Activated T-cell treated with anti-CD3 and anti-CD28 coated beads, Interleukin-2, amount 50 U/mL, for 4 hours (primary cell): ENCODE measurements around the gene RASGRF2. TPM values are rescaled to one million over a fixed set of nuclear protein-coding genes. Genes with fewer than 3 reads are reported as not detected.
A peak's percentile ranks its signal among the peaks of the same experiment; 100 is the strongest.

ENCODE experiments used
- ATAC-seq, 2 donors: fragments of 200-7000 bp; cut with Tn5 transposase; one replicate each; pipeline ENCODE4 v1.10.0; 2021
- DNase-seq: peaks from one replicate; pipeline ENCODE4 v3.0.0-alpha.2; 2020
- H3K27me3 Mint-ChIP-seq: one replicate; pipeline ENCODE4 v1.8.0; 2021; ENCODE audit warnings: low read depth, mixed read lengths
- H3K36me3 Mint-ChIP-seq: one replicate; pipeline ENCODE4 v1.8.0; 2022; ENCODE audit warnings: mixed read lengths; ENCODE audit not compliant: insufficient read depth
- H3K4me1 Mint-ChIP-seq: one replicate; pipeline ENCODE4 v1.8.0; 2021; ENCODE audit warnings: low read depth, mixed read lengths
- H3K4me3 Mint-ChIP-seq: one replicate; pipeline ENCODE4 v1.8.0; 2021; ENCODE audit warnings: mild to moderate bottlenecking, moderate library complexity, mixed read lengths
- H3K9me3 Mint-ChIP-seq: one replicate; pipeline ENCODE4 v1.8.0; 2021; ENCODE audit warnings: mixed read lengths
- total RNA-seq, 3 donors: library from RNA; stranded (reverse); gene quantifications; one replicate each; pipeline ENCODE4 v1.2.1, GENCODE V29; 2021

RASGRF2 gene
- total RNA-seq, 3 donors from 2014 or later: 5.6 to 8.6 (median 7.5) TPM

DNA sequence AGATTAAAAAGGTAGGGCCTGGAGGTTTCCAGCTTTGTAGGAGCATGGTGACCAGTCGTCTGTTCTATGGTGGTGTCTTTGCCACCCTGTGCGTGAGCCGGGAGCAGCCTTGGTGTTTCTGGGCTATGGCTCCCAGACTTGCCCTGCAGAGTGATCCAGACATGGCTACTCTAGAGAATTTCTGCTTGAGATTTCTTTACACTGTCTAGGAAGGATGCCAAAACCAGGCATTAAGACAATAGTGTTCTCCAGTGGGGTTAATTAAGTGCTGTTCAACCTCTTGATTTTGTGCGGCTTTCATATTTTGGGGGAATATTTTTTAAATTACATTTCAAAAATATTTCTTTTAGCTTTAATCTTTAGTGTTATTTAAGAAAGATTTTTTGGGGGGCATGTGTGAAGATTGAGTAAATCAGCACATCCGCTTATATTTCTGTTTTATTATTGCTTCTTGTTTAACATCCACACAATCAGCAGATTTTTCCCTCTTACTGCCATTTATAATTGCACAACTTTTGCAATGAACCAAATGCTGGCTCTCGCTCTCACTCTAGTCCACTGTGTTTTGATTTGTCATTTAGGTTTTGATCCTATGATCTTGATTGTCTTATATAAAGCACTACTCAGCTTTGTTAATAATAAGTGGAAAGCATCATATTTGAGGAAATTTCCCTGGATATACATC is 110.5 kb downstream of the RASGRF2 start:
- peaks cover 28% of the 10 kb centered on the region for H3K36me3 Mint-ChIP-seq
- DNase-seq: no peak
- no peaks in the 10 kb centered on the region for H3K9me3 Mint-ChIP-seq
- no peak for ATAC-seq
- no peak overlapping the region for H3K4me3 Mint-ChIP-seq
- no peaks in the 10 kb centered on the region for H3K4me1 Mint-ChIP-seq
- H3K27me3 Mint-ChIP-seq: no peaks in the 10 kb centered on the region

DNA sequence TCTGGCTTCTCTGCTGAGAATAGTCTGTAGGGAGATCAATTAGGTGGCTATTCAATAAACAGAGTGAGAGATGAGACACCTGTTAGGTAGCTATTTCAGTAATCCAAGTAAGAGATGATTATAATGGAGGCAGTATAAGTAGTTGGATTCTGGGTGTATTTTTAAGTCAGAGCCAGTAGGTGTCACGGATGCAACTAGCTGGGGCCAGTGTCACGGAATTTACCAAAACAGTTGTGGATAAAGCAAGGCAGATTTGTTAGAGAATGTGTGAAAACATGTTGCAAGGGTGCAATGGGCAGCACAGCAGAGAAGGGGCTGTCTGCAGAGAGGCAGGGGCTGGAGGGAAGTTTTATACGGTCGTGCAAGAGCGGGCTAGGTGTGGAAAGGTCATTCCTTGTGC is 114.9 kb downstream of the RASGRF2 start:
- DNase-seq (no peak), ATAC-seq (no peak)
- Mint-ChIP-seq H3K4me1 (no peaks in the 10 kb centered on the region), H3K9me3 (peaks cover 6% of the 10 kb centered on the region), H3K36me3 (peaks cover 31% of the 10 kb centered on the region), H3K27me3 (no peaks in the 10 kb centered on the region), H3K4me3 (no peak overlapping the region)

DNA sequence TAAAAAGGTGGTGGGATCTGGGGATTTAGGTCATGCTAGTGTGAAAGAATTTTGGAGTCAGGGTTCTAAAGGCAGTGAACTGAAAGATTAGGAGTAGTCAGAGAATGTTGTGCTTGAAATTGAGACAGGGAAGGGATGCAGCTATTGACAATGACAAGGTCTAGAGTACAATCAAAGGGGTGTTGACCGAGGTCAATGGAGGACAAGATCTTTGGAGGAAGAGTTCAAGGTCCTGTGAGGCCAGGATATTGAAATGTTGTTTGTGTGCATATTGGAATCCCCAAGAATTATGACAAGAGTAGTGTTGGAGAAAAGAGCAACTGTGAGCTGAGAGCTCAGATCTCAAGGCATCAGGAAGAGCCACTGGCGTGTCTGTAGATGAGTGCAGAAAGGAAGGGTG is 116.9 kb downstream of the RASGRF2 start:
- H3K9me3 Mint-ChIP-seq: peaks cover 6% of the 10 kb centered on the region

DNA sequence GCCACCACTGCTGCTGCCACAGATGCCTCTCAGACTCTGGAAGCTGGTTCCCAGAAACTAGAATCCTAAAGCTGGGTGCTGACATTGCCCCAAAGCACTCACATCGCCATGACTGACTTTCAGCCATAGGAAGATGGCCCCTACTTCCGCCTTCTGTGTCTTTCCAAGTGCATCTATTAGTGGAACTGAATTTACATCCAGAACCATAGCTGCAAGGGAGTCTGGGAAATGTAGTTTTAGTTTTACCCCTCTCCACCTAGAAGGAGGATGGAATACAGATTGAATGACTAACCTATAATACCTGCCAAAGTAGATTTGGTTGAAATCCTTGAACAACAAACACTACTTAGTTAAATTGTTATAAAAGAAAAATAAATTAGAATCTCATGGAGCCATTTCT is 118.8 kb downstream of the RASGRF2 start:
- Mint-ChIP-seq H3K36me3 (peaks cover 39% of the 10 kb centered on the region), H3K27me3 (no peaks in the 10 kb centered on the region), H3K4me1 (no peaks in the 10 kb centered on the region), H3K4me3 (no peak overlapping the region), H3K9me3 (peaks cover 6% of the 10 kb centered on the region)
- DNase-seq (no peak), ATAC-seq (no peak)

More for the DNA sequence above, 116.9 kb downstream of the RASGRF2 start:
- H3K27me3 Mint-ChIP-seq: no peaks in the 10 kb centered on the region
- H3K4me3 Mint-ChIP-seq: no peak overlapping the region
- peaks cover 38% of the 10 kb centered on the region for H3K36me3 Mint-ChIP-seq
- DNase-seq (no peak), ATAC-seq (no peak)
- H3K4me1 Mint-ChIP-seq: no peaks in the 10 kb centered on the region

DNA sequence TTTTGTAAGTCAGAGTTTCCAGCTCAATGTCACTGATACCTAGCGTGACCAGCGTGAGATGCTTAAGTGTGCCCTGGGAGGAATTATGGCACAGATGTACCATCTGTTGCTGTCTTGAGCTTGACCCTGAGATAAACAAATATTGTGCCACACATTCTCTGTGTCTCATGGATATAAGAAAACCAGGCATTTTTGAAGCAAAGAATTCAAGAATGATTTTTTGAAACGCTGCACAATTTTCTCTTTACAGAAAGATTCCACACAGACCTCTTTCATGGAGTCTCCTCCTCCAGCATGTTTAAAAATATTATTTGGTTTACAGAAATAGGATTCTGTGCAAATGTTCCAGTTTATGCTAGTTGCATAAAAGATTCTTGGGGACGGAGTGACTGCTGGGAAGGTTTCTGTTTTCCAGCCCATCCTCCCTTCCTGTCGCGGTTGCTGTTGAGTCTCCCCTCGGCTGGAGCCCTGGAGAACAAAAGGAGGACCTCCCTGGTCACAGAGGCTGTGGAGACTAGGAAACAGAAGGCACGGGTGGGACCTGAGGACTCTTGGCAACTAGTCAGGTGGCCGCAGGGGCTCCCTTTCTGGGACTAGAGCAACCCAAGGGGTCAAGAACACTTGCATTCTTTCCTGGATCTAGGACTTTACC is 120.8 kb downstream of the RASGRF2 start:
- no peaks in the 10 kb centered on the region for H3K27me3 Mint-ChIP-seq
- no peaks in the 10 kb centered on the region for H3K4me1 Mint-ChIP-seq
- H3K36me3 Mint-ChIP-seq: peaks cover 45% of the 10 kb centered on the region
- DNase-seq (no peak), ATAC-seq (no peak)
- H3K4me3 Mint-ChIP-seq: no peak overlapping the region
- H3K9me3 Mint-ChIP-seq: peaks cover 6% of the 10 kb centered on the region

DNA sequence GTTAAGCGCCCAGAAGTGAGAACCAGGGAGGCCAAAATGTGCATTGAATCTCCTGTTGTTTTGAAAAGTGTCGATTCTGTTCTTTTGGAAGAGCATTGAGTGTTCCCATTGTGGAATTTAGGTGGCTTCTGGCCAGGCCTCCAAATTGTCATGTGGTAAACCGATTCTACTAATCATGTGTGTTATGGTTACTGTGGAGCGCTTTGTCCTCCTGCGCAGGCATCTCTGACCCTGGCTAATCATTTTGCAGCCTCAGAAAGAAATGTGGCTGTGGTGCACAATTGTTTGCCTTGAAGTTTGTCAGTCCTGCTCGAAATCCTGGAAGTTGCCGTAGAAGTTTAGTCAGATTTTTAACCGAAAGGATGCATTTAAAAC is 121.3 kb downstream of the RASGRF2 start:
- DNase-seq (no peak), ATAC-seq (no peak)
- H3K27me3 Mint-ChIP-seq: no peaks in the 10 kb centered on the region
- H3K4me1 Mint-ChIP-seq: no peaks in the 10 kb centered on the region
- H3K9me3 Mint-ChIP-seq: peaks cover 6% of the 10 kb centered on the region
- peaks cover 46% of the 10 kb centered on the region for H3K36me3 Mint-ChIP-seq
- H3K4me3 Mint-ChIP-seq: no peak overlapping the region

DNA sequence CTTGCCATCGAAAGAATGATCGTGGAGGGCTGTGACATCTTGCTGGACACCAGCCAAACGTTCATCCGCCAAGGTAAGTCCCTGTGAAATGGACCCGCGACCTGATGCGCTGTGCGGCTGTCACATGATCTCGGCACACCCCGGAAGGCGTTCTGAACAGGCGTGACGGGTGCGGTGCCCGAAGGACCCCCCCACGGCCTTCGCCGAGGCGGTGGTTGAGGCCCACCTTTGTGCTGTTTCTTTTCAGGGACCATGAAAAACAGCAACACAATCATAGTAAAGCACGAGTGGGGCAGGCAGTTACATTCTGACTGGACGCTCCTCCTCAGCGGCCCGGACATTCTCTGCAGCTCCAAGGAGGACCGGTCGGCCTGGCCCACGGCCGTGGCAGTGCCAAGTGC is 126.7 kb downstream of the RASGRF2 start:
- Mint-ChIP-seq H3K36me3 (peaks cover 39% of the 10 kb centered on the region), H3K4me3 (no peak overlapping the region), H3K4me1 (no peaks in the 10 kb centered on the region), H3K9me3 (no peaks in the 10 kb centered on the region), H3K27me3 (no peaks in the 10 kb centered on the region)
- ATAC-seq (no peak), DNase-seq (no peak)

DNA sequence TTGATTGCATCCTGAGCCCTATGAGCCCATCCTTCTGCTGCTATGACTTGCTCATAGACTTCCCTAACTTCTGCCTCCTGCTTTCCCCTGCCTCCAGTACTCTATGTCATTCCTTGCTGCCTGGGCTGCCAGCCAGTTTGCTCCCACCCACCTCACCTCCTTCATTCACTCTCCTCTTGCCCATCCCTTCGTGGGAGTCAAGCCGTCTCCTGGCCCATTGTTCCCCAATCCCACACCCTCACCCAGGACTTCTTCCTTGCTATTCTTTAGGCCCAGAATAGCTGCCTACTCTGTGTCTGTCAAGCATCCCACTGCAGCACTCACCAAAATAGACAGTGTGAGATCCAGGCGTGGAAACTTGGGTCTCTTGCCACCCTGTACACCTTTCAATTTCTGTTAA is 131.0 kb downstream of the RASGRF2 start:
- Mint-ChIP-seq H3K4me3 (no peak overlapping the region), H3K9me3 (no peaks in the 10 kb centered on the region), H3K27me3 (no peaks in the 10 kb centered on the region), H3K36me3 (peaks cover 28% of the 10 kb centered on the region), H3K4me1 (no peaks in the 10 kb centered on the region)
- no peak for ATAC-seq
- DNase-seq: no peak

DNA sequence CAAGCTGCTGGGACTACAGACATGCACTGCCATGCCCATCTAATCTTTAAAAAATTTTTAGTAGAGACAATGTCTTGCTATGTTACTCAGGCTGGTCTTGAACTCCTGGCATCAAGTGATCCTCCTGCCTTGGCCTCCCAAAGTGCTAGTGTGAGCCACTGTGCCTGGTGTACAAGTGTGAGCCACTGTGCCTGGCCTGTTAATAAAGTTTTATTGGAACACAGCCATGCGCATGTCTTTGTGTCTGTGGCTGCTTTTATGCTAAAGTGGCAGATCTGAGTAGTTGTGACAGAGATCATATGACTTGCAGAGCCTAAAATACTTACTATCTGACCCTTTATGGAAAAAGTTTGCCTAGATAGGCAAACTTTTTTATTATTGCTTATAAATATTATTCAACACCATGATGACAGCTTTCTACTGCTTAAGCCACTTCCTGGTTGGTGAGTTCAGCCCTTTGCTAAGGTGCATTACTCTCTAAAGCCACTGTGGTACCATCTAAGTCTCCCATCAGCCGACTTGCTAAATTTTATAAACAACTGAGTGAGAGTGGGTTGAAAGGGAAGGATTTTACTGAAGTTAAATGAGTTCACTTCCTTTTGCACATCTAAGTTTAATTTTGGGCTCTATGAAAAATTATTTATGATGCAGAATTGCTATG is 133.5 kb downstream of the RASGRF2 start:
- no peak for ATAC-seq
- Mint-ChIP-seq H3K4me3 (no peak overlapping the region), H3K36me3 (peaks cover 16% of the 10 kb centered on the region), H3K4me1 (no peaks in the 10 kb centered on the region), H3K9me3 (no peaks in the 10 kb centered on the region), H3K27me3 (no peaks in the 10 kb centered on the region)
- no peak for DNase-seq

DNA sequence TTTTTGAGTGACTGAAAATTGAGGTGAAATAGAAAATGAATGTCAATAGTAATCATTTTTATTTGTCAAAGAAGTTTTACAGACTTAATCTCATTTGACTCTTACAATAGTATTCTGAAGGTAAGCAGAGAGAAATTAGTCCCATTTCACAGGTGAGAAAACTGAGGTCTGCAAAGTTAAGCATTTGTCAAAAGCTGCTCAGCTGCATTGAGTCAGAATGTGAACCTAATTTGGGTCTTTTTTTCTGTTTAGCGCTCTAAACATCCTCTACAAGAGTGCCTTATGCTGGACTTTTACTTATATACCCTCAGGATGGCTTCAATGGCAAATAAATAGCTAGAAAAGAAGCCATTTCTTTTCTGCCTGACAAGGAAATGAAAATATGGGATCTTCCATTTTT is 135.7 kb downstream of the RASGRF2 start:
- Mint-ChIP-seq H3K27me3 (no peaks in the 10 kb centered on the region), H3K36me3 (peaks cover 26% of the 10 kb centered on the region), H3K4me3 (no peak overlapping the region), H3K9me3 (no peaks in the 10 kb centered on the region), H3K4me1 (no peaks in the 10 kb centered on the region)
- ATAC-seq (no peak), DNase-seq (no peak)

DNA sequence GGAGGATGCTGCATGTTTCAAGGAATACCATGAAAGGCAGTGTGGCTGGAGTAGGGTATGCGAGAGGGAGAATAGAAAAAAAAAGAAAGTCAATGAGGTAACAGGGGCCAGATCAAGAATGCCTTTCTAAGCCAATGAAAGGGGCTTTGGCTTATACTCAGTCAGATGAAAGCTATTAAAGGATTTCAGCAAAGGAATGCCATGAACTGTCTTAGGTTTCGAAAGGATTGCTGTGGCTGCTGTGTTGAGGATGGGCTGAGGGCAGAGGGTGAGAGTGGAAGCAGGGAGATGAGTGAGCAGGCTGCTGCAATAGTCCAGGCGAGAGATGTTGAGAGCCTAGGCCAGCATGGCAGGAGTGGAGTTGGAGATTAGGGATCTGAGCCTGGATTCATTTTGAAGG is 137.6 kb downstream of the RASGRF2 start:
- H3K4me3 Mint-ChIP-seq: no peak overlapping the region
- no peaks in the 10 kb centered on the region for H3K4me1 Mint-ChIP-seq
- peaks cover 22% of the 10 kb centered on the region for H3K36me3 Mint-ChIP-seq
- ATAC-seq: no peak
- H3K27me3 Mint-ChIP-seq: no peaks in the 10 kb centered on the region
- no peak for DNase-seq
- H3K9me3 Mint-ChIP-seq: no peaks in the 10 kb centered on the region

DNA sequence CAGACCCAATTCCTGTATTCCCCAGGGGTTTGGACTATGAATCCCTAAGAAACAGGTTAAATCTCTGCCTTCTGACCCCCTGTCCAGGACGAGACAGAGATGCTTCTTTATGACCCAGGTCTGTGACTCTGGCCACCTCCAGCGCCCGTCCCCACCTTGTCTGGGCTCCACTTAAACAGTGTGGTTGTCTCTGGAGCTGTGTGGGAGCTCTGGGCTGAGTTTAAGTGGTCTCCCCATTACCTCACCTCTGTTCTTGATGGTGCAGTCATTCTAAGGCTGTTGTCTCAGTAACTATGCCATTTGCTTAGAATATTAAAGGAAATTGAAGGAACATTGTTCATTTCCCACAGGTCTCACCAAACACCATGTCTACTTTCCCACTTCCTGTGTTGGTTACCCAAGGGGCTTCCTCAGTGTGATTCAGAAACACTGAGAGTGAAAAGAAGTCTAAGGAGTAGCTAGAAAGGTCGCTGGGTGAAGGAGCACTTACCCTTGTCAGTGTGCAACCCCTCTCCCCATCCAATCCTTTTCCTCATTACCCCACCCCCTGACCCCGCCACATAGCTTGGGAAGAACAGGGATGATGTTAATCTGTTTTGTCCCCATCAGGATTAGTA is 145.2 kb downstream of the RASGRF2 start:
- H3K36me3 Mint-ChIP-seq: peaks cover 5% of the 10 kb centered on the region
- no peaks in the 10 kb centered on the region for H3K9me3 Mint-ChIP-seq
- H3K27me3 Mint-ChIP-seq: no peaks in the 10 kb centered on the region
- H3K4me3 Mint-ChIP-seq: no peak overlapping the region
- no peak for DNase-seq
- peak; percentile 18 to 35 for ATAC-seq
- peaks cover 19% of the 10 kb centered on the region for H3K4me1 Mint-ChIP-seq

DNA sequence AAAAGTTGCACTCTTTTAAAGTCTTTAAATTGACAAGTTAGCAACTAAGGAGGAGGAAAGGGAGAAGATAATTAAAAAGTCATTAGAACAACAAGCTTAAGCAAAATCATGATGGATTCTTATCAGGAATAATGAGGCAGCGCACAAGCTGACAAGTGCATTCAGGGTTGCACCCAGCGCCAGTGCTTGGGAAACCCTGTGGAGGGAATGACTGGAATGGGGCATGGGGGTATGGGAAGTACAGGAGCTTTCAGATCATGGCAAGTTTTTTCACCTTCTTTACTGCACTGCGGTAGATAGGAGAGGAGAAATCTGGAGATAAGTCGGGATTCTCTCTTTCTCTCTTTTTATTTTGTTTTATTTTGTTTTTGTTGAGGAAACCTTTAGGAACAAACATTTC is 155.1 kb downstream of the RASGRF2 start:
- no peaks in the 10 kb centered on the region for H3K9me3 Mint-ChIP-seq

DNA sequence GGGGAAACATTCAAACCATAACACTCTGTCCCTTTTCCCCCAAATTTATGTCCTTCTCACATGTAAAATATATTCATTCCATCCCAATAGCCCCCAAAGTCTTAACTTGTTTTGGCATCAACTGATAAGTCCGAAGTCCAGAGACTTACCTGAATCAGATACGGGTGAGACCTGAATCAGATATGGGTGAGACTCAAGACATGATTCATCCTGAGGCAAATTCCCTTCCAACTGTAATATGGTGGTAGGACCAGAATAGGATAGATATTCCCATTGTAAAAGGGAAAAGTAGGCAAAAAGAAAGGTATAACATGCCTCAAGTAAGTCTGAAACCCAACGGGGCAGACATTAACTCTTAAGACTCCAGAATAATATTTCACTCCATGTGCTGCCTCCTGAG is 157.4 kb downstream of the RASGRF2 start:
- Mint-ChIP-seq H3K4me3 (no peak overlapping the region), H3K36me3 (peaks cover 59% of the 10 kb centered on the region), H3K27me3 (no peaks in the 10 kb centered on the region), H3K9me3 (no peaks in the 10 kb centered on the region), H3K4me1 (peaks cover 5% of the 10 kb centered on the region)
- ATAC-seq: no peak
- DNase-seq: no peak

More for the DNA sequence above, 155.1 kb downstream of the RASGRF2 start:
- no peak for ATAC-seq
- DNase-seq: no peak
- Mint-ChIP-seq H3K4me3 (no peak overlapping the region), H3K36me3 (peaks cover 47% of the 10 kb centered on the region), H3K4me1 (no peaks in the 10 kb centered on the region), H3K27me3 (no peaks in the 10 kb centered on the region)
